ENCODE results near the gene ARHGEF40.

ARHGEF40 gene

DNA sequence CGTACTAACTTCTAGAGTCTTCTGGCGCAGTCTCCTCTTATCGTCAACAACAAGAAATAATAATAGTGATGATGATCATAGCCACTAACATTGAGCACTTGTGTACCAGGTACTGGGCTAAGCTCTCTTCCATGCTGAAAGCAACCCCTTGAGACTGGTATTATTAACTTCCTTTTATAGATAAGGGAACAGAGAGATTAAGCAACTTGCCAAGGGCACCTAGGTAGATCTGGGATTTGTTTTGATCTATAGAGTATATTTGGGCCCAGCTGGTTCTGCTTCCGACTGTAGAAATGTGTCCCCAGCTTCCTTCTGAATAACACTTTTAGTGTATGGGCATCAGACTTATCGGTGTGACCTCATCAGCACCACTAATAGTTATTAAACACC is 29.5 kb downstream of the ARHGEF40 start:
- Histone ChIP-seq H3K27me3 (ENCODE audit: control insufficient read depth in 1 of 2, insufficient read depth in 2 of 2, low read length in 2 of 2) (no peaks in the 10 kb centered on the region), H3K36me3 (ENCODE audit: control insufficient read depth in 2 of 2, insufficient read depth in 2 of 2, low read length in 2 of 2) (no peaks in the 10 kb centered on the region), H3K4me3 (ENCODE audit: low read length in 2 of 2) (peak overlapping the region; percentile 72 to 88), H3K4me1 (ENCODE audit: control insufficient read depth, insufficient read depth, low read length) (peaks cover 41% of the 10 kb centered on the region), H3K9me3 (ENCODE audit: control insufficient read depth in 2 of 2, low read length in 2 of 2) (no peaks in the 10 kb centered on the region), H3K9ac (ENCODE audit: low read length in 2 of 2) (peak overlapping the region; percentile 78 to 89), H3K27ac (ENCODE audit: low read length) (peak overlapping the region; percentile 85)

GRCh38 chr14:21100931-21101330 is 30.8 kb downstream of the ARHGEF40 start, which contains the start of gene TMEM253:
TMEM253 (plus strand) TSS chr14:21101066; CDS start chr14:21101344, 278 bp downstream.
- H3K27me3 ChIP-seq (ENCODE audit: control insufficient read depth in 1 of 2, insufficient read depth in 2 of 2, low read length in 2 of 2) = no peaks in the 10 kb centered on the region
- H3K27ac ChIP-seq (ENCODE audit: low read length) = peak within 1 kb of the TSS; percentile 85
- peak within 1 kb of the TSS; percentile 64 to 78 for H3K9ac ChIP-seq (ENCODE audit: low read length in 2 of 2)
- peaks cover 45% of the 10 kb centered on the region for H3K4me1 ChIP-seq (ENCODE audit: control insufficient read depth, insufficient read depth, low read length)
- peak within 1 kb of the TSS in 1 of 2 donors; percentile 22 for H3K4me3 ChIP-seq (ENCODE audit: low read length in 2 of 2)
- no peaks in the 10 kb centered on the region for H3K9me3 ChIP-seq (ENCODE audit: control insufficient read depth in 2 of 2, low read length in 2 of 2)
- no peaks in the 10 kb centered on the region for H3K36me3 ChIP-seq (ENCODE audit: control insufficient read depth in 2 of 2, insufficient read depth in 2 of 2, low read length in 2 of 2)

- H3K9me3 ChIP-seq (ENCODE audit: control insufficient read depth in 2 of 2, low read length in 2 of 2) = no peaks in the 10 kb centered on the region
- no peaks in the 10 kb centered on the region for H3K36me3 ChIP-seq (ENCODE audit: control insufficient read depth in 2 of 2, insufficient read depth in 2 of 2, low read length in 2 of 2)
- no peak overlapping the region for H3K27ac ChIP-seq (ENCODE audit: low read length)
- H3K4me3 ChIP-seq (ENCODE audit: low read length in 2 of 2) = no peak overlapping the region
- H3K9ac ChIP-seq (ENCODE audit: low read length in 2 of 2) = no peak overlapping the region
- no peaks in the 10 kb centered on the region for H3K27me3 ChIP-seq (ENCODE audit: control insufficient read depth in 1 of 2, insufficient read depth in 2 of 2, low read length in 2 of 2)
- peaks cover 46% of the 10 kb centered on the region for H3K4me1 ChIP-seq (ENCODE audit: control insufficient read depth, insufficient read depth, low read length)
Observed at GRCh38 chr14:21101802-21102413, 31.8 kb downstream of the ARHGEF40 start.

GRCh38 chr14:21102521-21103410 is 32.7 kb downstream of the ARHGEF40 start:
- H3K27ac ChIP-seq (ENCODE audit: low read length) = no peak overlapping the region
- H3K4me3 ChIP-seq (ENCODE audit: low read length in 2 of 2) = peak overlapping the region; percentile 91 to 94
- H3K27me3 ChIP-seq (ENCODE audit: control insufficient read depth in 1 of 2, insufficient read depth in 2 of 2, low read length in 2 of 2) = no peaks in the 10 kb centered on the region
- peak overlapping the region in 1 of 2 donors; percentile 97 for H3K9ac ChIP-seq (ENCODE audit: low read length in 2 of 2)
- H3K36me3 ChIP-seq (ENCODE audit: control insufficient read depth in 2 of 2, insufficient read depth in 2 of 2, low read length in 2 of 2) = no peaks in the 10 kb centered on the region
- H3K9me3 ChIP-seq (ENCODE audit: control insufficient read depth in 2 of 2, low read length in 2 of 2) = no peaks in the 10 kb centered on the region
- H3K4me1 ChIP-seq (ENCODE audit: control insufficient read depth, insufficient read depth, low read length) = peaks cover 43% of the 10 kb centered on the region

DNA sequence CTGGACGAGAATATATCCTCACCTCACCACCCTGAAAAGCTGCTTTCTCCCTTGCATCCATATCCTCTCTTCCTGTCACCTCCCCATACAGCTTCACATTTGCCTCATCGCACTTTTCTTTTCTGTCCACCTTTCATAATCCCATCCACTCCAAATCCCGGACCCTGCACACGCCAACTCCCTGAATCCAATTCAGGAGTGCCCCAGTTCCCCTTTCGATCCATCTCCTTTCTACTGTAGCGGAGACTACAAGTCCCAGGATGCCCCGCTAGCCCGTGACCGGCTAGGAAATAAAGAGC is 33.3 kb downstream of the ARHGEF40 start:
- Histone ChIP-seq H3K27me3 (ENCODE audit: control insufficient read depth in 1 of 2, insufficient read depth in 2 of 2, low read length in 2 of 2) (no peaks in the 10 kb centered on the region), H3K4me3 (ENCODE audit: low read length in 2 of 2) (peak overlapping the region; percentile 91 to 94), H3K4me1 (ENCODE audit: control insufficient read depth, insufficient read depth, low read length) (peaks cover 43% of the 10 kb centered on the region), H3K27ac (ENCODE audit: low read length) (peak overlapping the region; percentile 98), H3K36me3 (ENCODE audit: control insufficient read depth in 2 of 2, insufficient read depth in 2 of 2, low read length in 2 of 2) (no peaks in the 10 kb centered on the region), H3K9ac (ENCODE audit: low read length in 2 of 2) (peak overlapping the region; percentile 92 to 97), H3K9me3 (ENCODE audit: control insufficient read depth in 2 of 2, low read length in 2 of 2) (no peaks in the 10 kb centered on the region)

- no peaks in the 10 kb centered on the region for H3K27me3 ChIP-seq (ENCODE audit: control insufficient read depth in 1 of 2, insufficient read depth in 2 of 2, low read length in 2 of 2)
- peak overlapping the region; percentile 92 to 97 for H3K9ac ChIP-seq (ENCODE audit: low read length in 2 of 2)
- peak overlapping the region; percentile 98 for H3K27ac ChIP-seq (ENCODE audit: low read length)
- peak overlapping the region; percentile 91 to 94 for H3K4me3 ChIP-seq (ENCODE audit: low read length in 2 of 2)
- no peaks in the 10 kb centered on the region for H3K9me3 ChIP-seq (ENCODE audit: control insufficient read depth in 2 of 2, low read length in 2 of 2)
- H3K36me3 ChIP-seq (ENCODE audit: control insufficient read depth in 2 of 2, insufficient read depth in 2 of 2, low read length in 2 of 2) = no peaks in the 10 kb centered on the region
- peaks cover 43% of the 10 kb centered on the region for H3K4me1 ChIP-seq (ENCODE audit: control insufficient read depth, insufficient read depth, low read length)
Observed at GRCh38 chr14:21103710-21104447, 33.8 kb downstream of the ARHGEF40 start.

DNA sequence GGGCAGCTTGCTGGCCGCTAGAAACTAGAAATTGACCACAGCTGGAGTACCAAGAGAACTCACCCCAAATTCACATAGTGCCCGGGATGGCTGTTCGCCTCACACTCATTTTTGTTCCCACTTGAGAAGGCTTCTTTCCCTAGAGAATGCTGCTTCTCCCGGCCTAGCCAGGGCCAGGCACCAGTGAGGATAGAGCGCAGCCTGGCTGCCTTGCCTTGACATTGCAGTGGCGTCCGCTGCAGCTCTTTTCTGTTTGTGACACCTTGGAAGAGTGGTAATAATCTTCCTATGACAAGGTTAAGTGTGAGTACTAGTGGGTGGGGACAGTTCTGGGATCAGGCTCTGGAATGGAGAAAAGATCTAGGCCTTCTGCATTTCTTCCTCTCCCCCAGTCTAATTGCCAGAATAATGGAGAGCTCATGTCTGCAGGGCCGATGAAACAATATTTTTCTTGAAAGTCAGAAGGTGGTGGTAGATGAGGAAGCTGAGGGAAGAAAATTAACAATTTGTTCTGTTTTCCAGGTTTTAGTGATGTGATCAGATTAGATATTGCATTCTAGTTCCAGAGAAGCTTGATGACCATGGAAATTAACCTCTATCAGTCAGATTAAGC is 34.5 kb downstream of the ARHGEF40 start:
- H3K4me1 ChIP-seq (ENCODE audit: control insufficient read depth, insufficient read depth, low read length) = peaks cover 36% of the 10 kb centered on the region
- H3K36me3 ChIP-seq (ENCODE audit: control insufficient read depth in 2 of 2, insufficient read depth in 2 of 2, low read length in 2 of 2) = no peaks in the 10 kb centered on the region
- H3K27ac ChIP-seq (ENCODE audit: low read length) = peak overlapping the region; percentile 98
- H3K9me3 ChIP-seq (ENCODE audit: control insufficient read depth in 2 of 2, low read length in 2 of 2) = no peaks in the 10 kb centered on the region
- no peaks in the 10 kb centered on the region for H3K27me3 ChIP-seq (ENCODE audit: control insufficient read depth in 1 of 2, insufficient read depth in 2 of 2, low read length in 2 of 2)
- H3K9ac ChIP-seq (ENCODE audit: low read length in 2 of 2) = peak overlapping the region; percentile 92 to 97
- peak overlapping the region; percentile 91 to 94 for H3K4me3 ChIP-seq (ENCODE audit: low read length in 2 of 2)

GRCh38 chr14:21105095-21105494 is 35.0 kb downstream of the ARHGEF40 start:
- Histone ChIP-seq H3K9ac (ENCODE audit: low read length in 2 of 2) (peak overlapping the region in 1 of 2 donors; percentile 97), H3K27ac (ENCODE audit: low read length) (peak overlapping the region; percentile 98), H3K4me1 (ENCODE audit: control insufficient read depth, insufficient read depth, low read length) (peaks cover 31% of the 10 kb centered on the region), H3K36me3 (ENCODE audit: control insufficient read depth in 2 of 2, insufficient read depth in 2 of 2, low read length in 2 of 2) (no peaks in the 10 kb centered on the region), H3K4me3 (ENCODE audit: low read length in 2 of 2) (no peak overlapping the region), H3K27me3 (ENCODE audit: control insufficient read depth in 1 of 2, insufficient read depth in 2 of 2, low read length in 2 of 2) (no peaks in the 10 kb centered on the region), H3K9me3 (ENCODE audit: control insufficient read depth in 2 of 2, low read length in 2 of 2) (no peaks in the 10 kb centered on the region)

GRCh38 chr14:21106176-21106497 is 36.0 kb downstream of the ARHGEF40 start:
- H3K27ac ChIP-seq (ENCODE audit: low read length) = peak overlapping the region; percentile 53
- peaks cover 30% of the 10 kb centered on the region for H3K4me1 ChIP-seq (ENCODE audit: control insufficient read depth, insufficient read depth, low read length)
- no peak overlapping the region for H3K4me3 ChIP-seq (ENCODE audit: low read length in 2 of 2)

DNA sequence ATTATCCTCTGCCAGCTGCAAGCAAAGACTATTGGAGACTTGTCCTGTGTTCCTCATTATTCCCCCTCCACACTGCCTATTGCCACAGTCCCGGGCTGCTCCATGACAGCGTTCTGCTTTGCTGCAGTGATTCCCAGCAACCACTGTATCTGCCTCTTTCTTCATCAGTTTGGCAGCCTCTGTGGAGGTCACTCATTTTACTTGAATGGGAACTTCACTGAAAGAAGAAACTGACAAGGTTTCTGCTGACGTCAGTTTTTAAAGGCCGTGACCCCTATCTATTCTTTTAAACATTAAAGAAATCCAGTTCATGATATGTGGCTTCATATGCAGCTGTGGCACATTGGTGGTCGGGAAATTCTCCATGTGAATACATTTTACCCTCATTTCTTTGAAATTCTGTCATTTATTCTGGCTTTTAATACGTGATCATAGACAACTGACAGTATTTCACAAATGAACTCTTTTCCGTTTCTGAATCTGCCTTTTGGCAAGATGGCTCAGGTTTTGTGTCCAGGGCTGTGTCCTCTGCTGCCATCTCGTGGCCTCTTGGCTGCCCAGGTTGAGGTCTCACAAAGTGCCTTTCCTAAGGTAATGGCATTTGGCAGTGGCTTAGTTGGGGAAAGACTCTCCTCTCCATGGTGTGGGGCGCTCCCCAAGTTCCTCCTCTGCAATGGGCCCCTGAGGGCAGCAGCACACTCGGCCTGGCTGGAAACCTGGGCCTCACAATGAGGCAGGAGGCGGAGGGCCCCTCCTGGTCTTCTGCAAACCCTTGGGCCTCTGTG is 36.6 kb downstream of the ARHGEF40 start:
- peak overlapping the region; percentile 53 for H3K27ac ChIP-seq (ENCODE audit: low read length)

More at GRCh38 chr14:21106176-21106497, 36.0 kb downstream of the ARHGEF40 start:
- no peaks in the 10 kb centered on the region for H3K9me3 ChIP-seq (ENCODE audit: control insufficient read depth in 2 of 2, low read length in 2 of 2)
- no peaks in the 10 kb centered on the region for H3K27me3 ChIP-seq (ENCODE audit: control insufficient read depth in 1 of 2, insufficient read depth in 2 of 2, low read length in 2 of 2)
- H3K36me3 ChIP-seq (ENCODE audit: control insufficient read depth in 2 of 2, insufficient read depth in 2 of 2, low read length in 2 of 2) = no peaks in the 10 kb centered on the region
- H3K9ac ChIP-seq (ENCODE audit: low read length in 2 of 2) = no peak overlapping the region

More for the DNA sequence above, 36.6 kb downstream of the ARHGEF40 start:
- Histone ChIP-seq H3K4me1 (ENCODE audit: control insufficient read depth, insufficient read depth, low read length) (peaks cover 30% of the 10 kb centered on the region), H3K9ac (ENCODE audit: low read length in 2 of 2) (peak overlapping the region in 1 of 2 donors; percentile 29), H3K4me3 (ENCODE audit: low read length in 2 of 2) (peak overlapping the region in 1 of 2 donors; percentile 13), H3K9me3 (ENCODE audit: control insufficient read depth in 2 of 2, low read length in 2 of 2) (no peaks in the 10 kb centered on the region), H3K27me3 (ENCODE audit: control insufficient read depth in 1 of 2, insufficient read depth in 2 of 2, low read length in 2 of 2) (no peaks in the 10 kb centered on the region), H3K36me3 (ENCODE audit: control insufficient read depth in 2 of 2, insufficient read depth in 2 of 2, low read length in 2 of 2) (no peaks in the 10 kb centered on the region)

Data from stomach smooth muscle (tissue), 2 donors.